HK-2 (cell line): Measurements from ENCODE around the gene CHST5.

Experiments used
- DNase-seq: peaks from one replicate; pipeline ENCODE4 v3.0.0-alpha.2; 2018; ENCODE audit not compliant: unreplicated experiment

CHST5 gene

GRCh38 chr16:75535901-75536300 lies at the start of gene CHST5:
Gene CHST5 (minus strand): TSS chr16:75536108. CDS start chr16:75530384, 5,724 bp downstream.
- no peak for DNase-seq

- no peak for DNase-seq
These were observed 48.2 kb upstream of the CHST5 start for GRCh38 chr16:75584108-75584507.

GRCh38 chr16:75579281-75579834 lies 43.5 kb upstream of the CHST5 start:
- DNase-seq = no peak

GRCh38 chr16:75578725-75579124 lies 42.8 kb upstream of the CHST5 start:
- no peak for DNase-seq

GRCh38 chr16:75578212-75578611 lies 42.3 kb upstream of the CHST5 start:
- DNase-seq = no peak

DNA sequence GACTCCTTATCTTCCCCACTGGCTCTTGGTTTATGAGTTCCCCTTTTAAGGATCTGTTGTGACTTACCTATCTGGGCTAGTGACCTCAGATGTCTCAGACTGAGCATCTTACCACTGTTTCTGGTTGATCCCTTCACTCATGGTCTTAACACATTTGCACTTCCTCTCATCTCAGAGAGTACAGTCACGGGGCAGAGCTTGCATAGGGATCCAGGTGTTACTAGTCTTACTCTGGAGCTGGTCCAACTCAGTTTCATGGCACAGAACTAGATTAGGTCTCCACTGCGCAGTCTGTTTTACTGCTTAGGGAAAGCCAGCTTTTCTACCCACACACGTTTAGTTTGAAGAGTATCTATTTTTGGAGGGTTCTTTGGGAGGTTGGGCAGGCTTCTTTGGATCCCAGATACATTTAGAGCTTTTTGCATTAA lies 40.5 kb upstream of the CHST5 start:
- DNase-seq = no peak

GRCh38 chr16:75575958-75576357 lies 40.0 kb upstream of the CHST5 start:
- DNase-seq = no peak

DNA sequence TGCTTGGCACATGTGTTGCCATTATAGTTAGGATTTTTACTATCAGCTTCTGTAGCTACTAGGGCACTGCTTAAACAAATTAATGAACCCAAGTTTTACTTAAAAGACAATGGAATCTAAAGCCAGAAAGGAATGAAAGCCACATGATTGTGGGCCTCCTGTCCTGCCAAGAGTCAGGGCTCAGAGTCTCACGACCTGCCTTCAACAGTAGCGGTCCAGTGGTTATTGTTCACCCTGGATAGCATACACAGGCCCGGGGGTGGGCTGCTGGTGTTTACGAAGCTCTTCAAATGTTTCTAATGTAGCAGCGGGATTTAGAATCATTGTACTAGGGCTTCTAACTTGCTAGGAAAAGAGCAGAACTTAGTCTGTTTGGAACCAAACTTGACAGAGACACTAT lies 38.0 kb upstream of the CHST5 start:
- DNase-seq = no peak

GRCh38 chr16:75572864-75573542 lies 37.1 kb upstream of the CHST5 start:
- DNase-seq = no peak

DNA sequence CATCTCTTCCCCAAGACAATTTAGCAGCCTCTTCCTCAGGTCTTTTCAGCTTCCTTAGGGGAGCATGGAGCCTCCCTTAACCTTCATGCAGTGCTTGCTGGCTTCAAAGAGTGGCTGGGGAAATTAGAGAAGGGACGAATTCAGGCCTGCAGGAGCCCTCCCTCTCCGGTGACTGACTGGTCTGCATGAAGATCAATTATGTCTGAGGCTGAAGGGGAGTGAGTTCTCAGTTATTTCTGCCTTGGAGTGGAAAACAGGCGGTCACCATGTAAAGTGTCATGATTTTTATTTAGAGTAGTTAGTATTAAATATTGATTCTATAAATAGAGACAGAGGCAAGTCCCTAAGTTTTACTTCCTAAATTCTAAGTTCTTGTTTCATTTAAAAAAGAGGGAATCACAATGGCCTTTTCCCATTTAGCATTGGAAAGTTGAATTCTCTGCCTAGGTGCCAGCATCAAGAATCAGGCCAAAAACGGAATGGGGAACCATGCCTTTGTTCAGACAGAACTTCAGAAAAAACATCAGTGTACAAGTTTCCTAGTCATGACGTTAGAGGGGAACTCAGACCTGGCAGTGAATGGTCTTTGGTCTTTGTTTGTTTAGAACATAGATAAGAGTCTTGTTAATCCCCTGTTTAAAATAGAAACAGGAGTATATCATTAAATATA lies 34.6 kb upstream of the CHST5 start:
- DNase-seq = no peak

DNA sequence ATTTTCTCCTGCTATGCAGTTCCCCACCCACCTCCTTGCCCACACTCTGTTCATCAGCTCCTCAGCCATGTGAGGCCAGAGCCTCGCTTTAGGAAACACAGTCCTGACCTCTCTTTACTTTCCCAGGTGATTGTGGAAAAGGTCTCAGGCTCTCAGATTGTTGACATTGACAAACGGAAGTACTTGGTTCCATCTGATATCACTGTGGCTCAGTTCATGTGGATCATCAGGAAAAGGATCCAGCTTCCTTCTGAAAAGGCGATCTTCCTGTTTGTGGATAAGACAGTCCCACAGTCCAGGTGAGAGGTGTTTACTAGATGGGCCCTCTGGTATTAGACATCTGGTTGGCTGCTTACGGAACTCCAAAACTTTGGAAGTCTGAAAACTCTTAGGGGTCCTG lies 32.0 kb upstream of the CHST5 start:
- no peak for DNase-seq

DNA sequence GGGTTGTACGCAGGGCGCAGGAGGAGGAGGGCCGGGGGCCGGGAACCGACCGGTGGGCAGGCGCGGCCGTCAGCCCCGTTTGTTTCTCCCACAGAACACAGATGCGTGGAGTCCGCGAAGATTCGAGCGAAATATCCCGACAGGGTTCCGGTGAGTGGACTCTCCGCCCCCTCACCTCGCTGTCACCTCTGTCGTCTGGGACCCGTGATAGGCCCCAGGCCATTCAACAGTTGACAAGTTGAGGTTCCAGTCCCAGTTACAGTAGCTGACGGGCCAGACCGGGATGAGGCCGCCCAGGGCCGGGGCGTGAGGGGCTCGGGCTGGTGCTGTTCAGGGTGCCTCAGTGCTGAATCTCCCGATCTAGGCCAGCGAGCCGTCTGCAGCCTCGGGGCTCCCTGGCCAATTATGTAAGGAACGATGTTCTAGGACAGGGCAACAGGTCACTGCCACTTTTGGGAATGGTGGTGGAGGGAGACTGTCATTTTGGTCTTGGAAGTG lies 30.9 kb upstream of the CHST5 start:
- peak; percentile 10 for DNase-seq

DNA sequence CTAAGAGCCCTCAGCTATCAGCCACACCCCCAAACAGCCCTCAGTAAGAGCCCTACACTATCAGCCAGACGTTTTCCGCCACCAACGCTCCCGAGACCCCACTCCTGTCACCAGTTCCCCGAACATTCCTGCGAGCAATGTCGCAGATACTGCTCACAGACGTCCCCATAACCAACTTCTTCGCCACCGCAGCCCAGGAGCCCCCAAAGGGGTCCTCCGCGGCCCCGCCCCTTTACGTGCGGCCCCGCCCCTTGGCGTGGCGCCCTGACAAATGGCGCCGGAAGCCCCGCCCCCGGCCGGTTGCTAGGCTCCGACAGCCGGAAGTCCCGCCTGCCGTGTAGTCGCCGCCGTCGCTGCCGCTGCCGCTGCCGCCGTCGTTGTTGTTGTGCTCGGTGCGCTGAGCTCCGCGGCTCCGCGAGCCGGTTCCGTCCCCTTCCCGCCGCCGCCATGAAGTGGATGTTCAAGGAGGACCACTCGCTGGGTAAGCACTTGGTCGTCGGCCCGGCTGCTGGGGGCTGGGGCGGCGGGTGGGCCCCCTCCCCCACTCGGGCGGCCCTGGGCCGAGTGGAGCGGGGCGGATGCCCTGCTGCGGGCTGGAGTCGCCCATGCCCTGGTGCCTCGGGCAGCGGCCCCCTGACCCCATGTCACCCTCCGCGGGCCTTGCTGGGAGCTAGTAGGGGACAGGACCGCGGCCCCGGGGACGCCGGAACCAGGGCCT lies 30.3 kb upstream of the CHST5 start, which contains the start of gene GABARAPL2:
Gene GABARAPL2, plus strand, starts transcription at position 340 of the 718 bp plus-strand sequence. Its CDS starts 108 bp downstream, at position 448.
- peak; percentile 84 for DNase-seq

DNA sequence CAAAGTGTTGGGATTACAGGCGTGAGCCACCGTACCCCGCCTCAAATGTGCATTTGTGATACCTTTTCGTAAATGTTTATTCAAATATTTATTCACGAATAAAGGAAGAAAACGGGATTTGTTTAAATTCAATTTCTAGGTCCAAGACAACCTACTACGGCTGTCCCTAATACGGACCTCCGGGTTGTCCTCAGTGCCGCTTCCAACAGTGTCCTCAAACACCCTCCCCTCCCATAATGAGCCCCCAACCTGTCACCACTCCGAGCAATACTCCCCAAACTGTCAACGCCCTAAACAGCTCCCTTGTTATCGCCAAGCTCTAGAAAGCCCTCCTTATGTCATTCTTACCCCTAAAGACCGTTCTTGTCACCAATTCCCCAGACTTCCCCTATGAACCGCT lies 29.7 kb upstream of the CHST5 start:
- no peak for DNase-seq

DNA sequence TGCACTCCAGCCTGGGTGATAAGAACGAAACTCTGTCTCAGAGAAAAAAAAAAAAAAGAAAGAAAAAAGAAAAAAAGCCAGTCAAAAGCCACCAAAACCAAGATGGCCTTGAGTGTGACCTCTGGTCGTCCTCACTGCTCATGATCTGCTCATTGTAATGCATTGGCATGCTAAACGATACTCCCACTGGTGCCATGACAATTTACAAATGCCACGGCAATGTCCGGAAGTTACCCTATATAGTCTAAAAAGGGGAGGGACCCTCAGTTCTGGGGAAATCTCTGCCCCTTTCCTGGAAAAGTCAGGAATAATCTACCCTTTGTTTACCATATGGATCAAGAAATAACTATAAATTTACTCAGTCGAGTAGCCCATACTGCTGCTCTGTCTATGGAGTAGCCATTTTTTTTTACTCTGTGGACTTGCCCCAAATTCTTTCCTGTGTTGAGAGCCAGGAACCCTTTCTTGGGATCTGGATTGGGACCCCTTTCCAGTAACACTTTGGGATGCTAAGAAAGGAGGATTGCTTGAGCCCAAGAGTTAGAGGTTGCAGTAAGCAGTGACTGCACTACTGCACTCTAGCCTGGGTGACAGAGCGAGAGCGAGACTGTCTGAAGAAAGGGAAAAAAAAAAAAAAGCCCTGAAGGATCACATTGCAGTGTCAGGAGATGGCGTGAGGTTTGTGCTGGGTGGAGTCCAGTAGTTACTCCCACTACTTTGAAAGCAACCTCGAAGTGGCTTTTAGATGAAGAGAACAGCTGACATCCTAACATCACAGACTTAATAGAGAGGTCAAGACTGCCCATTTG lies 23.9 kb upstream of the CHST5 start:
- no peak for DNase-seq

DNA sequence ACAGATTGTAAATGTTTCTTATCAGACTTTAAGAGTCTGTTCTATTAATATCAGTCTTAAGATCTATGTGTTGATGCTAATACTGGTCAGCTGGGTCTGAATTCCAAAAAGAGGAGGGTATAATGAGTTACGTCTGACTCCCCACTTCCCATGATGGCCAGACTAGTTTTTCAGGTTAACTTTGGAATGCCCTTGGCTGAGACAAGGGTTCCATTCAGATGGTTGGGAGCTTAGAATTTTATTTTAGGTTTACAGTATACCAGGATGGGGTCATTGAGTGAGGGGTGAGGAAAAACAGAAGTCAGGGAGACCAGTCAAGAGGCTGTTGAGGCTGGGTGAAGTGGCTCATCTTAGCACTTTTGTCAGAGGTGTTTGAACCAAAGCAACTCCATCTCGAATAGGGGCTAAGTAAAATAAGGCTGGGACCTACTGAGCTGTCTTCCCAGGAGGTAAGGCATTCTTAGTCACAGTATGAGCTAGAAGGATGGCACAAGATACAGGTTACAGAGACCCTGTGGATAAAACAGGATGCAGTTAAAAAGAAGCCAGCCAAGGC lies 23.0 kb upstream of the CHST5 start:
- no peak for DNase-seq

GRCh38 chr16:75556431-75556950 lies 20.6 kb upstream of the CHST5 start:
- DNase-seq = no peak

DNA sequence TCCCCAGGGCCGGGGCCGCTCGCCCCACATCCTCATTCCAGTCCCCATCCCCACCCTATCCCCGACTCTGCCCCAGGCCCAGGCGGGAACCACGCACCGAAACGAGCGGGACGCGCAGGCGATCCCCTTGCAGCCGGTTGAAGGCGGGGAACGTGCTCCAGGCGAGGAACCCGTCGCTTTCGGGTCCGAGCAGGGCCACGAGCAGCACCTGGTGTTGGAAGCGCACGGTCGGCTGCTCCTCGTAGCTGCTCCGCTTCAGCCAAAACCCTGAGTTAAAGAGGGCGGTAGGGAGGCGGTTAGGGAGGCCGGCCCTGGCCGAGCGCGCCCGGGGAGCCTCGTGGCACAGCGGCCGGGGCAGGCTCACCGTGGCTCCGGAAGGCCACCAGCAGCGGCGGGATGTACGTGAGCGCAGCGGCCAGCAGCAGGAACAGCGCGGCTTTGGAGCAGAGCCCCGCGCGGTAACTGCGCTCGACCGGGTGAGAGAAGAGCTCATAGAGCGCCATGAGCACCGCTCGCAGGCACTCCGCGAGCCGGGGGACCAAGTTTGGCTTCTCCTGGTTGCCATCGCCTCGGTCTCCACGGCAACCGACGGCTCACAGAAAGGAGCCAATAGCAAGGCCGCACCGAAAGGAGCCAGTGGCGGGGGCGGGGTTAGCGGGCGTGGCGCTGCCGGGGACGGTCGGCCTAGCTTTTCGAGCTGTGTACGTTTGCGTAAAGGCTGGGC lies 20.0 kb upstream of the CHST5 start, which contains the start of gene TMEM231:
Gene TMEM231, minus strand, starts transcription at position 546 of the 724 bp plus-strand sequence. Its CDS starts 43 bp downstream, at position 503.
- DNase-seq = peak; percentile 92

DNA sequence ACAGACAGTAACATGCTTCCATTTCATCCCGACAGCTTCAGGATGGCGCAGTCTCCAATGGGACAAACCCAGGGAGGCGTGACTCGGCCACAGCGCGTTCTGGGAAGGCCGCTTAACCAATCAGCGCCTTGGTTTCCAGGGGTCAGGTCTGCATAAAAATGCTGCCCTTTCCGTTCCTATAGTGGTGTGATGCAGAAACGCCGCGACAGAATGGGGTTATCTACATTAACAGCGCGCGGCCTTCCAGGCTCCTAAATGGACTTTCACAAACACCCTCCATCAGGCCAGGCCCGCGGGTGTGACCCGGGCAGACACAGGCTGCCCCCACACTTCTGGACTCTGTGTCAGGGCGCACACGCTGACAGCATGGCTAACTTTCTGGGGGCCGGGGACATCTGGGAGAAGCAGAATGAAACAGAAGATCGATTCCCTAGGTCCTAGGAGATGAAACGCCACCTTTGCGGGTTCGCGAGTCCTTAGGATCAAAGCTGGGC lies 19.4 kb upstream of the CHST5 start:
- DNase-seq = peak; percentile 86

DNA sequence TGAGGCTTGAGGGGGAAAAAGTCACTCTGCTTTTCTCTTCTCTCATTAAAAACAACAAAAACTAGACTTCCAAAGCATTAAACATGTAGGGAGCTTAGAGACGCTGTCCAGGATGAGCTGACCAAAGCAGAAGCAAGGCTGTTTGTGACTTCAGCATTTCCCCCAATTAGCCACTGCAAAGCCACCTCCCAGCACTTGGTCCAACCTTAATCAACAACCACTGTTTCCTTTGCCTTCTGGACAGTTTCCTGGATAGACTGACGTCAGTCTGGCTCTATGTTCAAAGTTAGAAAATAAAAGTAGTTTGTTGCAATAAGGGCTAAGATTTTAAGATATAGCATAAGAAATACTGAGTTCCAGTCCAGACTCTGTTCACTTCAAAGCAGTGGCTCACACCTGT lies 17.0 kb upstream of the CHST5 start:
- DNase-seq = no peak
